Suprapubic skin (tissue), 4 donors: ENCODE data around the gene DNHD1. TPM values are rescaled to one million over a fixed set of nuclear protein-coding genes. Genes with fewer than 3 reads are reported as not detected.

Source experiments
- DNase-seq, 2 donors: peaks; one replicate each; pipeline ENCODE4 v3.0.0-alpha.2; 2019; ENCODE audit warnings: low spot score in 2 of 2
- H3K27ac ChIP-seq: fragments of 200-600 bp; sonication (generic); one replicate; pipeline ENCODE4 v1.5.1; 2019
- H3K27me3 ChIP-seq: fragments of 200-600 bp; sonication (generic); one replicate; pipeline ENCODE4 v1.5.1; 2019
- H3K36me3 ChIP-seq: fragments of 200-600 bp; sonication (generic); one replicate; pipeline ENCODE4 v1.5.1; 2019
- H3K4me1 ChIP-seq: fragments of 200-600 bp; sonication (generic); one replicate; pipeline ENCODE4 v1.5.1; 2019
- H3K4me3 ChIP-seq: fragments of 200-600 bp; sonication (generic); one replicate; pipeline ENCODE4 v1.5.1; 2019; ENCODE audit warnings: mild to moderate bottlenecking
- H3K9me3 ChIP-seq: fragments of 200-600 bp; sonication (generic); one replicate; pipeline ENCODE4 v1.5.1; 2019
- EP300 ChIP-seq: sonication (generic); formaldehyde crosslinking; IDR thresholded peaks from one replicate; pipeline ENCODE4 v1.6.1; 2017; ENCODE audit warnings: antibody characterized with exemption
- POLR2A ChIP-seq, 2 donors: fragments of 450-650 bp; IDR thresholded peaks; one replicate each; pipeline ENCODE4 v1.6.1; 2017; ENCODE audit warnings: antibody characterized with exemption in 2 of 2, mild to moderate bottlenecking in 2 of 2, moderate library complexity in 2 of 2
- POLR2AphosphoS5 ChIP-seq, 3 donors: sonication (generic); formaldehyde crosslinking; IDR thresholded peaks; one replicate each; pipeline ENCODE4 v1.6.1; 2017; ENCODE audit warnings: antibody characterized with exemption in 3 of 3
- WGBS: methylation state at CpG from one replicate; pipeline ENCODE4 v1.1.5; 2018; 5-methylcytosine and 5-hydroxymethylcytosine counted together
- total RNA-seq, 4 donors: library from RNA; depleted of rRNA; stranded (reverse); fragments of >200 nt; gene quantifications; one replicate each; pipeline ENCODE4 v1.1.0, GENCODE V29; 2016
- TF ChIP-seq, protein P1 (sequence below), 2 donors: fragments of 200-600 bp in 1 of 2; fragments of 450-650 bp in 1 of 2; sonication (generic) in 1 of 2; IDR thresholded peaks; one replicate each; pipeline ENCODE4 v1.5.1; 2016 to 2019; ENCODE audit warnings: antibody characterized with exemption in 2 of 2, mild to moderate bottlenecking in 1 of 2, moderate library complexity in 1 of 2

The DNHD1 gene
- total RNA-seq, 4 donors from 2014 or later, result 6.2 to 32.0 (median 9.6) TPM

DNA sequence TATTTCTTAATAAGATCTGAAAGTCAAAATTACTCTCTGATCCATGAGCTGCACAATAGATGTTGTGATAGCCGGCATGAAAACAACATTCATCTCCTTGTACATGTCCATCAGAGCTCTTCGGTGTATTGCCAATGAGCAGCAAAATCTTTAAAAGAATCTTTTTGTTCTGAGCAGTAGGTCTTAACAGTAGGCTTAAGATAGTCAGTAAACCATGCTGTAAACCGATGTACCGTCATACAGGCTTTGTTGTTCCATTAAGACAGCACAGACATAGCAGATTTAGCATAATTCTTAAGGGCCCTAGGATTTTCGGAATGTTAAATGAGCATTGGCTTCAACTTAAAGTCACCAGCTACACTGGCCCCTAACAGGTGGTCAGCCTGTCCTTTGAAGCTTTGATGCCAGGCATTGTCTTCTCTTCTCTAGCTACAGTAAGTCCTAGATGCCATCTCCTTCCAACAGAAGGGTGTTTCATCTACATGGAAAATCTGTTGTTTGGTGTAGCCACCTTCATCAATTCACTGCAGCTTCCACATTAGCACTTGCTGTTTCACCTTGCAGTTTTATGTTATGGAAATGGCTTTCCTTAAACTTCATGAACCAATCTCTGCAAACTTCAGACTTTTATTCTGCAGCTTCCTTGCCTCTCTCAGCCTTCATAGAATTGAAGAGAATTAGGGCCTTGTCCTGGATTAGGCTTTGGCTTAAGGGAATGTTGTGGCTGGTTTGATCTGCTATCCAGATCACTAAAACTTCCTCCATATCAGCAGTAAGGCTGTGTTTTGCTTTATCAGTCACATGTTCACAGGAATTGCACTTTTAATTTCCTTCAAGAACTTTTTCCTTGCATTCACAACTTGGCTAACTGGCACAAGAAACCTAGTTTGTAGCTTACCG, 78.0 kb downstream of the DNHD1 start:
- Histone ChIP-seq H3K27me3 (no peaks in the 10 kb centered on the region), H3K4me3 (no peak overlapping the region), H3K9me3 (no peaks in the 10 kb centered on the region), H3K36me3 (peaks cover 10% of the 10 kb centered on the region), H3K27ac (no peak overlapping the region), H3K4me1 (peaks cover 11% of the 10 kb centered on the region)
- DNase-seq, result no peak
- TF ChIP-seq EP300 (no peak), POLR2A (IDR thresholded peaks at IDR 0.05) (no peak), POLR2AphosphoS5 (IDR thresholded peaks at IDR 0.05) (no peak)
- TF ChIP-seq, protein P1, sequence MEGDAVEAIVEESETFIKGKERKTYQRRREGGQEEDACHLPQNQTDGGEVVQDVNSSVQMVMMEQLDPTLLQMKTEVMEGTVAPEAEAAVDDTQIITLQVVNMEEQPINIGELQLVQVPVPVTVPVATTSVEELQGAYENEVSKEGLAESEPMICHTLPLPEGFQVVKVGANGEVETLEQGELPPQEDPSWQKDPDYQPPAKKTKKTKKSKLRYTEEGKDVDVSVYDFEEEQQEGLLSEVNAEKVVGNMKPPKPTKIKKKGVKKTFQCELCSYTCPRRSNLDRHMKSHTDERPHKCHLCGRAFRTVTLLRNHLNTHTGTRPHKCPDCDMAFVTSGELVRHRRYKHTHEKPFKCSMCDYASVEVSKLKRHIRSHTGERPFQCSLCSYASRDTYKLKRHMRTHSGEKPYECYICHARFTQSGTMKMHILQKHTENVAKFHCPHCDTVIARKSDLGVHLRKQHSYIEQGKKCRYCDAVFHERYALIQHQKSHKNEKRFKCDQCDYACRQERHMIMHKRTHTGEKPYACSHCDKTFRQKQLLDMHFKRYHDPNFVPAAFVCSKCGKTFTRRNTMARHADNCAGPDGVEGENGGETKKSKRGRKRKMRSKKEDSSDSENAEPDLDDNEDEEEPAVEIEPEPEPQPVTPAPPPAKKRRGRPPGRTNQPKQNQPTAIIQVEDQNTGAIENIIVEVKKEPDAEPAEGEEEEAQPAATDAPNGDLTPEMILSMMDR (IDR thresholded peaks at IDR 0.05), result no peak
- 83% methylated on average over 6 of the region's 6 CpGs for WGBS

DNA sequence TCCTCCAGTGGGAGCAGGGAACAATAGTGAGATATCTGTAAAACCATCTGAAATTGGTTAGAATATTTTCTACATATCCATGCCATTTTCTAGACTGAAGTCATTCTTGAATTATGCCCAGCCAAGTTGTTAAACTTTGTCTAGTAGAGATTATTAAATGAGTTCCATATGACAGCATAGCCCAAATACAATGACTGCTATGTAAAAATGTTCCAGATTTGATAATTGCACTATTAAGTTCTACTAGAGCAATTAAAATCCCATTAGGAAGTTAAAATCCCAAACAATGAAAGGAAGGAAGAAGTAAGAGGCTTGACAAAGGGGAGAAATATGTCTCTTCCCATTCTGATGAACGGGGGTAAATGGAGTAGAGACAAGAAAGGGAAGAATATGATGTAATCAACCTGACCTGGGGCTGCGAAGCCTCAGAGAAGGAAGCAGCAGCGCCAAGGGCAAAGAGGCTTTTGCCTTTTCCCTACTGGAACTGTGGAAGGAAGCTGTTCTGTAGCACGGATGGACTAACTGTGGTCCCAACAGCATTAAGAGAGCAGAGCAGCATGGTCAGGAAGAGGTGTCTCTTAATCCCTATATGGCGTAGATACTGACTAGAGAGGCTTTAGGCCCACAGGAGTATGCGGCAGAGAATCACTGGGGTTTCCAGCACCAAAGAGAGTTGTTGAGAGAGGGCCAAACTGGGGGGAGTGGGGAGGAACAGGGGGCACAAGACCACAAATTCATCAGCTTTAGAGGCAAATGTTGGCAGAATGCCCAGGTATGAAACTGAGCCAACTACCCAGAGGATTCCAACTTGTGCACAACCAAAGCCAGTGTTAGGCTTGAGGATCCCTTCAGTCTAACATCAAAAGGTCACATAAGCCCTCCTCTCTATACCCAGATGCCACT, 79.6 kb downstream of the DNHD1 start:
- H3K27ac ChIP-seq, result peak overlapping the region; percentile 51
- H3K36me3 ChIP-seq, result no peaks in the 10 kb centered on the region
- H3K4me3 ChIP-seq, result no peak overlapping the region
- peaks cover 11% of the 10 kb centered on the region for H3K4me1 ChIP-seq
- DNase-seq, result no peak
- H3K9me3 ChIP-seq, result no peaks in the 10 kb centered on the region
- WGBS, result 50% methylated on average over 5 of the region's 6 CpGs
- no peaks in the 10 kb centered on the region for H3K27me3 ChIP-seq
- TF ChIP-seq POLR2AphosphoS5 (IDR thresholded peaks at IDR 0.05) (no peak), POLR2A (IDR thresholded peaks at IDR 0.05) (no peak), EP300 (no peak)
- TF ChIP-seq, protein P1 (IDR thresholded peaks at IDR 0.05), result no peak

DNA sequence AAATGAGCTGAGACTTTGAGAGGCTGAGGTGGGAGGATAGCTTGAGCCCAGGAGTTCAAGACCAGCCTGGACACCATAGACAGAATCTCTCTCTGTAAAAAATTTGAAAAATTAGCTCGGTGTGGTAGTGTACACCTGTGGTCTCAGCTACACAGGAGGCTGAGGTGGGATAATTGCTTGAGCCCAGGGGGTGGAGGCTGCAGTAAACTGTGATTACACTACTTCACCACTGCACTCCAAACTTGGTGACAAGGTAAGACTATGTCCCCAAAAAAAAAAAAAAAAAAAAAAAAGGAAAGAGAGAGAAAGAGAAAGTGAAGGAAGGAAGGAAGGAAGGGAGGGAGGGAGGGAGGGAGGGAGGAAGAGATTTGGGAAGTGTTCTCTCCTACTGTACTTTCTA, 81.1 kb downstream of the DNHD1 start:
- Histone ChIP-seq H3K27ac (no peak overlapping the region), H3K36me3 (no peaks in the 10 kb centered on the region), H3K9me3 (peaks cover 4% of the 10 kb centered on the region), H3K4me3 (no peak overlapping the region), H3K27me3 (no peaks in the 10 kb centered on the region), H3K4me1 (peaks cover 11% of the 10 kb centered on the region)
- no peak for TF ChIP-seq POLR2AphosphoS5 (IDR thresholded peaks at IDR 0.05)
- TF ChIP-seq POLR2A (IDR thresholded peaks at IDR 0.05), result no peak
- TF ChIP-seq, protein P1 (IDR thresholded peaks at IDR 0.05), result no peak
- TF ChIP-seq EP300, result no peak
- DNase-seq, result no peak
- WGBS, result 96% methylated on average over 1 of the region's 1 CpG

DNA sequence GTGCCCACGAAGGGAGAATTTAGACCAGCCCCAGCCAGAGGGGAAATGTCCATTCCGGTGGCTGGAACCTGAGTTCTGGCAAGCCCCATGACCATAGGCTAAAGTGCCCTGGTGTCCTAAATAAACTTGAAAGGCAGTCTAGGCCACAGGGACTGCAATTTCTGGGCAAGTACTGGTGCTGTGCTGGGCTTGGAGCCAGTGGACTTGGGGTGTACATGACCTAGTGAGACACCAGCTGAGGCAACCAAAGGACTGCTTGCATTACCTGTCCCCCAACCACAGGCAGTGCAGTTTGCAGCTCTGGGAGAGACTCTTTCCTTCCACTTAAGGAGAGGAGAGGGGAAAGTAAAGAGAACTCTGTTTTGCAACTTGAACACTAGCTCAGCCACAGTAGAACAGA, 82.6 kb downstream of the DNHD1 start:
- H3K27me3 ChIP-seq, result no peaks in the 10 kb centered on the region
- no peak overlapping the region for H3K4me3 ChIP-seq
- no peak overlapping the region for H3K27ac ChIP-seq
- H3K9me3 ChIP-seq, result peaks cover 10% of the 10 kb centered on the region
- peaks cover 11% of the 10 kb centered on the region for H3K4me1 ChIP-seq
- H3K36me3 ChIP-seq, result no peaks in the 10 kb centered on the region
- no peak for DNase-seq
- no peak for TF ChIP-seq EP300
- TF ChIP-seq POLR2A (IDR thresholded peaks at IDR 0.05), result no peak
- TF ChIP-seq, protein P1 (IDR thresholded peaks at IDR 0.05), result no peak
- TF ChIP-seq POLR2AphosphoS5 (IDR thresholded peaks at IDR 0.05), result no peak
- 100% methylated on average over 2 of the region's 2 CpGs for WGBS

DNA sequence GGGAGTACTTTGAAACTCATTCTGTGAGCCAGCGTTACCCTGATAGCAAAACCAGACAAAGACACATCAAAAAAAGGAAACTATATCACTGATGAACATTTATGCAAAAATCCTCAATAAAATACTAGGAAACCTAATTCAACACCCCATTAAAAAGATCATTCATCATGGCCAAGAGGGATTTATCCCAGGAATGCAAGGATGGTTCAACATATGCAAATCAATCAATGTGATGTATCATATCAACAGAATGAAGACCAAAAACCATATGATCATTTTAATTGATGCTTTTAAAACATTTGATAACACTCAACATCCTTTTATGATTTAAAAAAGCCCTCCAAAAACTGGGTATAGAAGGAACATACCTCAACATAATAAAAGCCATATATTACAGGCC, 86.5 kb downstream of the DNHD1 start:
- DNase-seq, result no peak
- WGBS, result 83% methylated on average over 1 of the region's 1 CpG
- Histone ChIP-seq H3K4me1 (peaks cover 8% of the 10 kb centered on the region), H3K4me3 (no peak overlapping the region), H3K9me3 (peaks cover 10% of the 10 kb centered on the region), H3K27ac (no peak overlapping the region), H3K36me3 (no peaks in the 10 kb centered on the region), H3K27me3 (no peaks in the 10 kb centered on the region)
- TF ChIP-seq POLR2A (IDR thresholded peaks at IDR 0.05) (no peak), EP300 (no peak), POLR2AphosphoS5 (IDR thresholded peaks at IDR 0.05) (no peak)
- TF ChIP-seq, protein P1 (IDR thresholded peaks at IDR 0.05), result no peak
